SH-SY5Y (cell line): ENCODE measurements around the gene TMEM135.

Source experiments
- GATA2 ChIP-seq: IDR thresholded peaks from 2 replicates; pipeline ENCODE4 v1.6.1; 2011; ENCODE audit warnings: mild to moderate bottlenecking, low read depth, low read length
- GATA3 ChIP-seq: IDR thresholded peaks from 2 replicates; pipeline ENCODE4 v1.6.1; 2011; ENCODE audit warnings: low read depth, mild to moderate bottlenecking, low read length, moderate library complexity

DNA sequence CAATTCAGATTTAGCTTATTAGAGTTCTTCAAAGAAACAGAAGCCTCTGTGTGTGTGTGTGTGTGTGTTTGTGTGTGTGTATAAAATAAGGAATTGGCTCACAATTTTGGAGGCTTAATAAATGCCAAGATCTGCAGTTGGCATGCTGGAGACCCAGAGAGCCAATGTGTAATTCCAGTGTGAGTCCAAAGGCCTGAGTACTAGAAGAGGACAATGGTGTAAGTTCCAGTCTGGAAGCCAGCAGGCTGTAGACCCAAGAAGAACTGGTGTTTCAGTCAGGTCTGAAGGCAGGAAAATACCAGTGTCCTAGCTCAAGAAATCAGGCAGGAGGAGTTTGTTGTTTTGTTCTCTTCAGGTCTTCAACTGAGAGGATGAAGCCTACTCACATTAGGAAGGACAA lies 20.0 kb downstream of the TMEM135 start:
- no peak for TF ChIP-seq GATA2
- no peak for TF ChIP-seq GATA3
